HepG2 (cell line): ENCODE data around the gene FAM168A. TPM values are rescaled to one million over a fixed set of nuclear protein-coding genes. Genes with fewer than 3 reads are reported as not detected.

Experiments used
- ATAC-seq: fragments of 200-7000 bp; cut with Tn5 transposase; 3 replicates; pipeline ENCODE4 v1.9.1; 2020; ENCODE audit warnings: mild to moderate bottlenecking, moderate library complexity
- BruUV-seq: library from RNA; stranded (reverse); fragments of 400-500 nt; replicated peaks from 2 replicates; lab custom pipeline; 2021; lab: Mats Ljungman, UMichigan
- CTCF ChIA-PET: fragments of 300-600 bp; formaldehyde crosslinking; extraction: SDS; loops from one replicate; lab custom pipeline; 2021; ENCODE audit warnings: low total read pairs, inconsistent platforms, low intra/inter-chr PET ratio; lab: Yijun Ruan, JAX
- POLR2A ChIA-PET: fragments of 350-600 bp; sonication (Branson Sonifier 250); formaldehyde crosslinking; loops from one replicate; lab custom pipeline; 2020; ENCODE audit warnings: antibody characterized with exemption, inconsistent platforms; lab: Yijun Ruan, JAX
- DNase-seq: peaks from one replicate; pipeline ENCODE4 v3.0.0-alpha.2; 2015; ENCODE audit warnings: low spot score
- FAIRE-seq: peaks from 3 replicates; lab custom pipeline; 2011; peaks lifted over from hg19 to GRCh38; lab: Jason Lieb, UNC
- H2AFZ ChIP-seq: one replicate; pipeline ENCODE4 v1.6.1; 2011; ENCODE audit warnings: low read length, inconsistent platforms
- H3K27ac ChIP-seq: fragments of 300-600 bp; 3 replicates; pipeline ENCODE4 v1.8.0; 2011; ENCODE audit warnings: mixed run types, mild to moderate bottlenecking, mixed read lengths, low read length, inconsistent platforms; ENCODE audit not compliant: insufficient read depth; ENCODE audit errors: extremely low read length
- H3K27me3 ChIP-seq, 2 experiments: fragments of 200-600 bp in 1 of 2; 2 replicates in 1 of 2; 3 replicates in 1 of 2; pipeline versions ENCODE4 v1.6.0 to v1.8.0; 2011; ENCODE audit warnings: low read length in 2 of 2, mild to moderate bottlenecking in 2 of 2, moderate library complexity in 2 of 2, inconsistent platforms in 1 of 2; ENCODE audit not compliant: insufficient read depth in 2 of 2, control insufficient read depth in 1 of 2
- H3K36me3 ChIP-seq, 2 experiments: fragments of 200-600 bp in 1 of 2; replicated peaks in 1 of 2; 2 replicates in 1 of 2; 3 replicates in 1 of 2; pipeline versions ENCODE4 v1.5.1 to v1.8.0; 2011; ENCODE audit warnings: low read length in 2 of 2, inconsistent platforms in 1 of 2; ENCODE audit not compliant: insufficient read depth in 2 of 2, control insufficient read depth in 1 of 2
- H3K4me1 ChIP-seq: 2 replicates; pipeline ENCODE4 v1.5.1; 2012; ENCODE audit warnings: low read length, inconsistent platforms; ENCODE audit not compliant: insufficient read depth
- H3K4me2 ChIP-seq: 2 replicates; pipeline ENCODE4 v1.6.0; 2011; ENCODE audit warnings: low read depth, low read length, inconsistent platforms
- H3K4me3 ChIP-seq, 3 experiments: fragments of 200-600 bp in 1 of 3; sonication (generic), shearing (Covaris generic) in 1 of 3; replicated peaks in 1 of 3; 2 replicates each; pipeline ENCODE4 v1.5.1; 2011 to 2016; ENCODE audit warnings: low read length in 3 of 3, inconsistent platforms in 2 of 3, low read depth in 2 of 3, mild to moderate bottlenecking in 2 of 3, control low read depth in 1 of 3, mixed read lengths in 1 of 3; ENCODE audit not compliant: insufficient read depth in 1 of 3
- H3K79me2 ChIP-seq: one replicate; pipeline ENCODE4 v1.6.1; 2011; ENCODE audit warnings: low read length, inconsistent platforms; ENCODE audit not compliant: insufficient read depth
- H3K9ac ChIP-seq: 2 replicates; pipeline ENCODE4 v1.6.0; 2011; ENCODE audit warnings: mild to moderate bottlenecking, low read depth, low read length, inconsistent platforms; ENCODE audit not compliant: insufficient read depth
- H3K9me3 ChIP-seq: 2 replicates; pipeline ENCODE4 v1.5.1; 2012; ENCODE audit warnings: mild to moderate bottlenecking, low read length
- H4K20me1 ChIP-seq: 2 replicates; pipeline ENCODE4 v1.6.0; 2011; ENCODE audit warnings: inconsistent platforms, mild to moderate bottlenecking, low read length, moderate library complexity; ENCODE audit not compliant: insufficient read depth
- ARHGAP35 ChIP-seq: sonication (generic); formaldehyde crosslinking; IDR thresholded peaks from 2 replicates; pipeline ENCODE4 v1.9.0; 2022; ENCODE audit warnings: mild to moderate bottlenecking, inconsistent platforms, moderate library complexity, missing genetic modification reagents, borderline replicate concordance
- FOXO1 ChIP-seq: sonication (generic); formaldehyde crosslinking; IDR thresholded peaks from 2 replicates; pipeline ENCODE4 v1.4.0; 2020; ENCODE audit warnings: missing genetic modification reagents
- GABPA ChIP-seq, 2 experiments: IDR thresholded peaks; 2 replicates each; pipeline ENCODE4 v1.6.1; 2011 to 2016; ENCODE audit warnings: low read depth in 2 of 2, low read length in 1 of 2, missing biosample characterization in 1 of 2, missing genetic modification characterization in 1 of 2
- HDAC2 ChIP-seq: sonication (generic); formaldehyde crosslinking; IDR thresholded peaks from 2 replicates; pipeline ENCODE4 v1.4.0; 2020; ENCODE audit warnings: missing genetic modification reagents
- KLF15 ChIP-seq: sonication (generic); formaldehyde crosslinking; IDR thresholded peaks from 2 replicates; pipeline ENCODE4 v1.8.1; 2023; ENCODE audit warnings: borderline replicate concordance, mild to moderate bottlenecking, inconsistent platforms, missing genetic modification reagents, mixed read lengths
- PHF8 ChIP-seq: sonication (generic); formaldehyde crosslinking; IDR thresholded peaks from 2 replicates; pipeline ENCODE4 v1.5.0; 2020; ENCODE audit warnings: missing genetic modification reagents
- PRMT3 ChIP-seq: sonication (generic); formaldehyde crosslinking; IDR thresholded peaks from 2 replicates; pipeline ENCODE4 v1.8.1; 2022; ENCODE audit warnings: low read depth, mild to moderate bottlenecking, moderate library complexity, missing genetic modification reagents, borderline replicate concordance
- RAD51 ChIP-seq: fragments of 450-650 bp; IDR thresholded peaks from 2 replicates; pipeline ENCODE4 v1.6.1; 2016; ENCODE audit warnings: borderline replicate concordance
- RBM22 ChIP-seq: fragments of 200-400 bp; formaldehyde crosslinking; optimal IDR thresholded peaks from 2 replicates; pipeline ENCODE3; 2017; ENCODE audit warnings: mild to moderate bottlenecking, low read length, moderate library complexity
- RNF2 ChIP-seq: fragments of 450-650 bp; conservative IDR thresholded peaks from 2 replicates; pipeline ENCODE4 v1.6.1; 2016; ENCODE audit warnings: low read depth
- SMC3 ChIP-seq: IDR thresholded peaks from 2 replicates; pipeline ENCODE4 v1.6.1; 2011; ENCODE audit warnings: low read length, improper control_type of control experiment
- SYNCRIP ChIP-seq: fragments of 200-400 bp; formaldehyde crosslinking; IDR thresholded peaks from 2 replicates; pipeline ENCODE4 v1.6.1; 2018; ENCODE audit warnings: mild to moderate bottlenecking, low read depth, low read length; ENCODE audit not compliant: insufficient read depth
- XRCC5 ChIP-seq: fragments of 200-400 bp; formaldehyde crosslinking; optimal IDR thresholded peaks from 2 replicates; pipeline ENCODE3; 2017; ENCODE audit warnings: mild to moderate bottlenecking, low read length
- ZNF205 ChIP-seq: IDR thresholded peaks from 2 replicates; pipeline ENCODE4 v1.6.1; 2018; ENCODE audit warnings: missing biosample characterization, missing genetic modification reagents
- ZNF251 ChIP-seq: sonication (generic); formaldehyde crosslinking; IDR thresholded peaks from 2 replicates; pipeline ENCODE4 v1.9.0; 2021; ENCODE audit warnings: mild to moderate bottlenecking, missing genetic modification reagents
- ZNF33A ChIP-seq: sonication (generic); formaldehyde crosslinking; IDR thresholded peaks from 2 replicates; pipeline ENCODE4 v1.5.1; 2020; ENCODE audit warnings: missing genetic modification reagents, mild to moderate bottlenecking, moderate library complexity, borderline replicate concordance
- ZNF343 ChIP-seq: sonication (generic); formaldehyde crosslinking; IDR thresholded peaks from 2 replicates; pipeline ENCODE4 v1.4.0; 2020; ENCODE audit warnings: mild to moderate bottlenecking, missing genetic modification reagents
- ZNF605 ChIP-seq: sonication (generic); formaldehyde crosslinking; IDR thresholded peaks from 2 replicates; pipeline ENCODE4 v1.8.0; 2022; ENCODE audit warnings: mild to moderate bottlenecking, missing genetic modification reagents
- WGBS: methylation state at CpG from one replicate; pipeline ENCODE4 v1.1.6; 2017; ENCODE audit warnings: low lambda C conversion rate; 5-methylcytosine and 5-hydroxymethylcytosine counted together
- in situ Hi-C: cut with HindIII; loops from 2 replicates; pipeline ENCODE4 v1.10.0; 2017; ENCODE audit warnings: low pct_unique_long_range_greater_than_20kb; ENCODE audit not compliant: extremely low pct_ligation_motif_present
- intact Hi-C: fragments of 100-400 bp; cut with micrococcal nuclease; formaldehyde crosslinking; loops from one replicate; pipeline ENCODE4 v1.10.0; 2022; ENCODE audit not compliant: unreplicated experiment
- polyA plus RNA-seq, 8 experiments: library from polyadenylated mRNA; depleted of rRNA in 3 of 8; stranded (reverse) in 7 of 8; unstranded in 1 of 8; fragments of >200 nt; fragmentation: Illumina TruSeq in 4 of 8; extraction: Trizol in 4 of 8; gene quantifications; 2 replicates each; pipeline versions ENCODE4 v1.2.1 to v1.2.3, GENCODE V29; 2011 to 2016; ENCODE audit warnings: low read depth in 4 of 8, missing spikeins in 1 of 8, mixed read lengths in 1 of 8; ENCODE audit not compliant: insufficient read depth in 1 of 8
- total RNA-seq, 5 experiments: library from RNA; depleted of rRNA; stranded (reverse); fragments of >200 nt; fragmentation: Illumina TruSeq; extraction: Trizol; gene quantifications; 2 replicates each; pipeline ENCODE4 v1.2.3, GENCODE V29; 2016; ENCODE audit warnings: low read depth in 1 of 5

Gene FAM168A
- total and polyA plus RNA-seq, 2 of the 13 experiments (the other 11 are each of a cell fraction or from before 2014, with no cell fraction given), result 13.9 to 15.8 TPM

DNA sequence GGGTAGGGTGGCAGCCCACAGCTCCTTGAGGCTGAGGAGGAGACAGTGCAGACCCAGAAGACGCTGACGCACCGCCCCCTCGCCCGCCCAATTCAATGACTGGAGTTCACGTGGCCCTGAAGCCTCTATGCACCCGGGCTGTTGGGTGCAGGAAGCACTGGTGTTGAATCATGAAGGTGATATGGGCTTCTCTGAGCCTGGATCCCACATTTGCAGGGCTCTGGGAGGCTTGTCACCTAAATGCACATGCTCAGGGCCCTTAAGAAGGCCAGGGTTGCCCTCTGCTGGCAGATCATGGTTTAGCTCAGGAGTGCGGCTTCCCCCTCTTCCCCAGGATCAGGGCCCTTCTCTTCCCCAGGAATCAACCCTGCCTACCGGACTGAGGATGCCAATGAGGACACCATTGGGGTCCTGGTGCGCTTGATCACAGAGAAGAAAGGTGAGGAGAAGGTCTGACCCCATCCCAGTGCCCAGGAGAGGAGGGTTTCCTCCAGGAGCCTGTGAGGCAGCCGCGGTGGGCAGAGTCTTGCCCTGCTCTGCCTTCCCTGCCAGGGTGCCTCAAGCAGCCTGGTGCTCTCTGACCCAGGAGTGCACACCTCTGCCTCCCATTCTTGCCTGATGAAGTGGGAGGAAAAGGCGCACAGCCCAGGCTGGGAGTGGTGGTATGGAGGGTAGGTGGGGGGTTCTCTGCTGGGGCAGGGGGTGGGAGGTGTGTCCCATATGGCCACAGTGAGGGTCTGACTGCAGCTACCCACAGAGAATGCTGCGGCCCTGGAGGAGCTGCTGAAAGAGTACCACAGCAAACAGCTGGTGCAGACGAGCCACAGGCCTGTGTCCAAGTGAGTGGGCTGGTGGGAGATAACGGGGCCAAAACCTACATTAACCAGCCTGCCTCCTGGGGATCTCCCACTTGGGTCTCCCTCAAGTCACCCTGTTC lies 204.2 kb downstream of the FAM168A start (continued):
- TF ChIP-seq ZNF251 (CRISPR knock-in tag), result 0 out of 2 replicates have a peak, but pooled peaks have one; percentile 43
- peak; percentile 63 for TF ChIP-seq XRCC5
- no peak for TF ChIP-seq GABPA (IDR thresholded peaks at IDR 0.05; ENCODE audit: low read depth, low read length)
- no peak for TF ChIP-seq GABPA (CRISPR knock-in tag; IDR thresholded peaks at IDR 0.05; ENCODE audit: low read depth)
- TF ChIP-seq ZNF605 (CRISPR knock-in tag), result no peak
- no peak for TF ChIP-seq RBM22
- TF ChIP-seq SYNCRIP, result no peak
- no peak for TF ChIP-seq ARHGAP35 (CRISPR knock-in tag)
- no peak for TF ChIP-seq ZNF343
- no peak for TF ChIP-seq HDAC2 (CRISPR knock-in tag)
- peak; percentile 71; the same call in 1 of the 2 replicates for TF ChIP-seq SMC3
- TF ChIP-seq PRMT3 (CRISPR knock-in tag), result no peak

GRCh38 chr11:73393011-73393380 lies 204.9 kb downstream of the FAM168A start:
- POLR2A ChIA-PET, result interaction anchor here (1.0 to 1.1 kb wide), 3 partner anchors 33 to 86 kb away, joined by 3 read pairs; no protein-coding TSS in a partner anchor
- H3K9ac ChIP-seq, result no peak overlapping the region
- H3K4me1 ChIP-seq, result no peaks in the 10 kb centered on the region
- WGBS, result 94% methylated on average over 5 of the region's 7 CpGs
- peak; percentile 7; the same call in 2 of the 3 replicates for ATAC-seq
- no peak overlapping the region for H3K4me2 ChIP-seq
- intact Hi-C loops, result loop anchor here (1.0 kb wide), 1 partner anchor 86 kb away; no protein-coding TSS in a partner anchor
- H3K36me3 ChIP-seq, result peaks cover 9 to 15% of the 10 kb centered on the region in 2 experiments
- BruUV-seq, result no TSS peak
- H4K20me1 ChIP-seq, result no peaks in the 10 kb centered on the region
- DNase-seq, result no peak
- no peak overlapping the region for H3K4me3 ChIP-seq
- in situ Hi-C loops, result loop anchor here (5.0 kb wide), 2 partner anchors 41 to 101 kb away; no protein-coding TSS in a partner anchor
- H3K9me3 ChIP-seq, result no peaks in the 10 kb centered on the region
- H3K79me2 ChIP-seq, result no peaks in the 10 kb centered on the region
- TF ChIP-seq KLF15 (CRISPR knock-in tag) (no peak), RAD51 (no peak), PHF8 (CRISPR knock-in tag) (no peak), RNF2 (no peak), ZNF205 (CRISPR knock-in tag) (no peak), ZNF33A (CRISPR knock-in tag) (no peak), FOXO1 (CRISPR knock-in tag) (no peak)
- no peak overlapping the region for H3K27ac ChIP-seq
- no peak for FAIRE-seq
- CTCF ChIA-PET, result interaction anchor here (1.4 to 2.0 kb wide), 4 partner anchors 17 to 97 kb away, joined by 6 to 16 read pairs (median 10); partner anchors contain the start of gene RELT
- H3K27me3 ChIP-seq, result no peaks in the 10 kb centered on the region
- H2AFZ ChIP-seq, result no peak overlapping the region
